A549 (cell line): ENCODE data around the gene KLHDC8A. TPM values are rescaled to one million over a fixed set of nuclear protein-coding genes. Genes with fewer than 3 reads are reported as not detected.

ENCODE experiments used
- ATAC-seq, 2 experiments: fragments of 200-7000 bp in 1 of 2; fragments of >200 bp in 1 of 2; cut with Nextera tagmentation in 1 of 2; cut with Tn5 transposase in 1 of 2; 3 replicates each; pipeline versions ENCODE4 v1.8.0 to v1.9.1; 2018 to 2020; ENCODE audit warnings: mild to moderate bottlenecking in 1 of 2, moderate library complexity in 1 of 2
- CTCF ChIA-PET: fragments of 300-600 bp; sonication (Branson Sonifier 250); formaldehyde crosslinking; extraction: SDS; loops from one replicate; lab custom pipeline; 2021; ENCODE audit warnings: antibody characterized with exemption, inconsistent platforms; lab: Yijun Ruan, JAX
- POLR2A ChIA-PET: fragments of 350-600 bp; formaldehyde crosslinking; extraction: SDS; loops from one replicate; lab custom pipeline; 2021; ENCODE audit warnings: antibody characterized with exemption, inconsistent platforms; lab: Yijun Ruan, JAX
- DNase-seq, 2 experiments: peaks; one replicate each; pipeline versions ENCODE4 v3.0.0 to v3.0.0-alpha.2; 2011 to 2016; ENCODE audit warnings: low read depth in 1 of 2, low spot score in 1 of 2
- FAIRE-seq: peaks from 2 replicates; lab custom pipeline; 2011; peaks lifted over from hg19 to GRCh38; lab: Jason Lieb, UNC
- H3K27ac ChIP-seq, 2 experiments: fragments of >200 bp; sonication (Bioruptor Twin); formaldehyde crosslinking; 3 replicates each; pipeline ENCODE4 v1.5.1; 2016 to 2017
- H3K4me1 ChIP-seq: fragments of >200 bp; sonication (Bioruptor Twin); formaldehyde crosslinking; 3 replicates; pipeline ENCODE4 v1.6.1; 2016
- H3K4me2 ChIP-seq: fragments of >200 bp; sonication (Bioruptor Twin); formaldehyde crosslinking; 3 replicates; pipeline ENCODE4 v1.6.1; 2016
- H3K4me3 ChIP-seq: fragments of >200 bp; sonication (Bioruptor Twin); formaldehyde crosslinking; 3 replicates; pipeline ENCODE4 v1.5.1; 2016
- H3K9me3 ChIP-seq: fragments of >200 bp; sonication (Bioruptor Twin); formaldehyde crosslinking; 3 replicates; pipeline ENCODE4 v1.6.1; 2016
- BHLHE40 ChIP-seq: IDR thresholded peaks from 2 replicates; pipeline ENCODE4 v1.6.1; 2012; ENCODE audit warnings: low read depth, low read length, inconsistent platforms
- CBX8 ChIP-seq: fragments of 200-600 bp; sonication (generic); IDR thresholded peaks from 2 replicates; pipeline ENCODE4 v1.6.1; 2016
- CEBPB ChIP-seq, 2 experiments: fragments of >200 bp in 1 of 2; sonication (Bioruptor Twin) in 1 of 2; formaldehyde crosslinking in 1 of 2; IDR thresholded peaks; 2 replicates each; pipeline ENCODE4 v1.6.1; 2012 to 2016
- CHD2 ChIP-seq: fragments of 150-350 bp; IDR thresholded peaks from 2 replicates; pipeline ENCODE4 v1.6.1; 2014; ENCODE audit warnings: low read length; ENCODE audit not compliant: partially characterized antibody
- CHD4 ChIP-seq: fragments of 200-600 bp; sonication (generic); IDR thresholded peaks from 2 replicates; pipeline ENCODE4 v1.6.1; 2016; ENCODE audit warnings: antibody characterized with exemption, mild to moderate bottlenecking, borderline replicate concordance
- EHMT2 ChIP-seq: fragments of 200-600 bp; sonication (generic); IDR thresholded peaks from 2 replicates; pipeline ENCODE4 v1.6.1; 2016; ENCODE audit warnings: antibody characterized with exemption, low read depth, mild to moderate bottlenecking, moderate library complexity
- ESRRA ChIP-seq: fragments of 150-350 bp; IDR thresholded peaks from 2 replicates; pipeline ENCODE4 v1.6.1; 2014; ENCODE audit warnings: mild to moderate bottlenecking, low read length, borderline replicate concordance
- FOSB ChIP-seq: fragments of 250-450 bp; sonication (Bioruptor Pico); IDR thresholded peaks from 2 replicates; pipeline ENCODE4 v1.5.0; 2020; ENCODE audit warnings: mild to moderate bottlenecking, moderate library complexity
- FOSL2 ChIP-seq, 2 experiments: fragments of 450-650 bp in 1 of 2; fragments of >200 bp in 1 of 2; sonication (Bioruptor Twin) in 1 of 2; formaldehyde crosslinking; IDR thresholded peaks; 2 replicates each; pipeline versions ENCODE4 v1.5.0 to v1.6.1; 2016 to 2020; ENCODE audit warnings: mild to moderate bottlenecking in 1 of 2, moderate library complexity in 1 of 2
- FOXS1 ChIP-seq: fragments of 250-450 bp; sonication (Bioruptor Pico); IDR thresholded peaks from 2 replicates; pipeline ENCODE4 v1.5.0; 2020; ENCODE audit warnings: mild to moderate bottlenecking, moderate library complexity
- GATA3 ChIP-seq: IDR thresholded peaks from 2 replicates; pipeline ENCODE4 v1.6.1; 2012; ENCODE audit warnings: borderline replicate concordance
- HDAC2 ChIP-seq: fragments of 200-600 bp; sonication (generic); IDR thresholded peaks from 2 replicates; pipeline ENCODE4 v1.6.1; 2016
- HOXA7 ChIP-seq: fragments of 250-450 bp; sonication (Bioruptor Pico); IDR thresholded peaks from 2 replicates; pipeline ENCODE4 v1.5.0; 2020; ENCODE audit warnings: mild to moderate bottlenecking, moderate library complexity
- HOXB13 ChIP-seq: fragments of 250-450 bp; sonication (Bioruptor Pico); IDR thresholded peaks from 2 replicates; pipeline ENCODE4 v1.5.0; 2020; ENCODE audit warnings: low read depth, mild to moderate bottlenecking, moderate library complexity
- HOXB5 ChIP-seq: fragments of 250-450 bp; sonication (Bioruptor Pico); IDR thresholded peaks from 2 replicates; pipeline ENCODE4 v1.5.0; 2020; ENCODE audit warnings: mild to moderate bottlenecking, moderate library complexity
- JUN ChIP-seq, 2 experiments: fragments of >200 bp; sonication (Bioruptor Twin); formaldehyde crosslinking; IDR thresholded peaks; 2 replicates in 1 of 2; 3 replicates in 1 of 2; pipeline ENCODE4 v1.6.1; 2016 to 2017
- JUNB ChIP-seq: fragments of >200 bp; sonication (Bioruptor Twin); formaldehyde crosslinking; IDR thresholded peaks from 2 replicates; pipeline ENCODE4 v1.6.1; 2016
- KDM5A ChIP-seq: fragments of 200-600 bp; sonication (generic); IDR thresholded peaks from 2 replicates; pipeline ENCODE4 v1.6.1; 2016; ENCODE audit warnings: antibody characterized with exemption, mild to moderate bottlenecking
- MAFK ChIP-seq: fragments of 450-650 bp; IDR thresholded peaks from 2 replicates; pipeline ENCODE4 v1.6.1; 2014; ENCODE audit not compliant: partially characterized antibody
- MAZ ChIP-seq: fragments of 150-350 bp; IDR thresholded peaks from 2 replicates; pipeline ENCODE4 v1.6.1; 2014; ENCODE audit warnings: antibody characterized with exemption, low read depth, low read length, borderline replicate concordance
- MYC ChIP-seq: IDR thresholded peaks from 2 replicates; pipeline ENCODE4 v1.6.1; 2012; ENCODE audit warnings: mild to moderate bottlenecking, inconsistent platforms, low read length, improper control_type of control experiment, borderline replicate concordance
- NFE2L2 ChIP-seq: fragments of 150-350 bp; conservative IDR thresholded peaks from 2 replicates; pipeline ENCODE4 v1.6.1; 2014; ENCODE audit warnings: low read length
- PHF8 ChIP-seq: fragments of 200-600 bp; sonication (generic); IDR thresholded peaks from 2 replicates; pipeline ENCODE4 v1.6.1; 2016; ENCODE audit warnings: low read depth, mild to moderate bottlenecking, antibody characterized with exemption, moderate library complexity, borderline replicate concordance
- POLR2AphosphoS2 ChIP-seq: conservative IDR thresholded peaks from 2 replicates; pipeline ENCODE4 v1.6.1; 2012; ENCODE audit warnings: low read length, improper control_type of control experiment, inconsistent platforms
- RARB ChIP-seq: fragments of 250-450 bp; sonication (Bioruptor Pico); IDR thresholded peaks from 2 replicates; pipeline ENCODE4 v1.8.0; 2021; ENCODE audit warnings: mild to moderate bottlenecking, moderate library complexity
- RCOR1 ChIP-seq: fragments of 150-350 bp; IDR thresholded peaks from 2 replicates; pipeline ENCODE4 v1.6.1; 2014; ENCODE audit warnings: antibody characterized with exemption, low read length, low read depth
- RFX5 ChIP-seq: fragments of 450-650 bp; IDR thresholded peaks from 2 replicates; pipeline ENCODE4 v1.7.1; 2014; ENCODE audit warnings: antibody characterized with exemption, mild to moderate bottlenecking, moderate library complexity
- RNF2 ChIP-seq: fragments of 200-600 bp; sonication (generic); IDR thresholded peaks from 2 replicates; pipeline ENCODE4 v1.6.1; 2016; ENCODE audit warnings: low read depth, mild to moderate bottlenecking, antibody characterized with exemption, moderate library complexity, borderline replicate concordance
- SREBF2 ChIP-seq: fragments of 450-650 bp; IDR thresholded peaks from 2 replicates; pipeline ENCODE4 v1.6.1; 2014; ENCODE audit warnings: mild to moderate bottlenecking, moderate library complexity
- USF2 ChIP-seq: fragments of 450-650 bp; IDR thresholded peaks from 2 replicates; pipeline ENCODE4 v1.6.1; 2014; ENCODE audit warnings: antibody characterized with exemption
- ZC3H11A ChIP-seq: fragments of 450-650 bp; IDR thresholded peaks from 2 replicates; pipeline ENCODE4 v1.6.1; 2014; ENCODE audit warnings: antibody characterized with exemption, mild to moderate bottlenecking
- ZFP36 ChIP-seq: fragments of 450-650 bp; IDR thresholded peaks from 2 replicates; pipeline ENCODE4 v1.6.1; 2014; ENCODE audit warnings: borderline replicate concordance; ENCODE audit not compliant: partially characterized antibody
- ZNF302 ChIP-seq: fragments of 250-450 bp; sonication (Bioruptor Pico); IDR thresholded peaks from 2 replicates; pipeline ENCODE4 v1.9.0; 2021; ENCODE audit warnings: inconsistent platforms, mild to moderate bottlenecking, moderate library complexity
- ZSCAN20 ChIP-seq: fragments of 250-450 bp; sonication (Bioruptor Pico); IDR thresholded peaks from 2 replicates; pipeline ENCODE4 v1.8.0; 2022; ENCODE audit warnings: mild to moderate bottlenecking, moderate library complexity
- WGBS: methylation state at CpG from one replicate; pipeline ENCODE4 v1.1.6; 2017; ENCODE audit errors: missing lambda C conversion rate; 5-methylcytosine and 5-hydroxymethylcytosine counted together
- polyA plus RNA-seq, 4 experiments: library from polyadenylated mRNA; depleted of rRNA in 3 of 4; stranded (reverse); fragments of >200 nt; fragmentation: RNase III in 1 of 4; extraction: RNeasy Plus Mini Kit Qiagen cat#74134 plus additional on column Dnase treatment in 1 of 4; gene quantifications; 2 replicates in 3 of 4; 3 replicates in 1 of 4; pipeline ENCODE4 v1.2.3, GENCODE V29; 2011 to 2017
- TF ChIP-seq, protein P1 (sequence below): IDR thresholded peaks from 2 replicates; pipeline ENCODE4 v1.6.1; 2012
- TF ChIP-seq, protein P2 (sequence below): fragments of 150-350 bp; IDR thresholded peaks from 2 replicates; pipeline ENCODE4 v1.6.1; 2014; ENCODE audit warnings: low read depth, mild to moderate bottlenecking, low read length
- TF ChIP-seq, protein P3 (sequence below): fragments of >200 bp; sonication (Bioruptor Twin); formaldehyde crosslinking; IDR thresholded peaks from 2 replicates; pipeline ENCODE4 v1.6.1; 2016
- TF ChIP-seq, protein P4 (sequence below): fragments of 250-450 bp; sonication (Bioruptor Pico); IDR thresholded peaks from 2 replicates; pipeline ENCODE4 v1.5.0; 2020; ENCODE audit warnings: low read depth, mild to moderate bottlenecking, moderate library complexity

The KLHDC8A gene
- polyA plus RNA-seq, 2 of the 4 experiments (the other 2 are of a cell fraction) = 0.34 to 0.40 TPM

GRCh38 chr1:205298191-205298994 is 58.3 kb downstream of the KLHDC8A start:
- ChIA-PET CTCF (interaction anchor here (1.3 to 89.2 kb wide), 4 partner anchors 9 to 188 kb away, joined by 3 to 3627 read pairs (median 1816); partner anchors contain the start of genes KLHDC8A and NUAK2), POLR2A (interaction anchor here (1.5 to 5.4 kb wide), 7 partner anchors 12 to 27 kb away, joined by 7 to 49 read pairs (median 12); partner anchors contain the start of gene NUAK2)
- DNase-seq (peak; percentile 91 to 99), ATAC-seq (peak; percentile 44 to 50), FAIRE-seq (peak; percentile 86)
- Histone ChIP-seq H3K27ac (peak overlapping the region; percentile 98 to 99), H3K9me3 (no peaks in the 10 kb centered on the region), H3K4me3 (no peak overlapping the region), H3K4me2 (peak overlapping the region; percentile 68), H3K4me1 (peaks cover 94% of the 10 kb centered on the region)
- 9% methylated on average over 9 of the region's 9 CpGs for WGBS
- peak; percentile 97 for TF ChIP-seq HOXB13
- no peak for TF ChIP-seq USF2
- TF ChIP-seq, protein P1, sequence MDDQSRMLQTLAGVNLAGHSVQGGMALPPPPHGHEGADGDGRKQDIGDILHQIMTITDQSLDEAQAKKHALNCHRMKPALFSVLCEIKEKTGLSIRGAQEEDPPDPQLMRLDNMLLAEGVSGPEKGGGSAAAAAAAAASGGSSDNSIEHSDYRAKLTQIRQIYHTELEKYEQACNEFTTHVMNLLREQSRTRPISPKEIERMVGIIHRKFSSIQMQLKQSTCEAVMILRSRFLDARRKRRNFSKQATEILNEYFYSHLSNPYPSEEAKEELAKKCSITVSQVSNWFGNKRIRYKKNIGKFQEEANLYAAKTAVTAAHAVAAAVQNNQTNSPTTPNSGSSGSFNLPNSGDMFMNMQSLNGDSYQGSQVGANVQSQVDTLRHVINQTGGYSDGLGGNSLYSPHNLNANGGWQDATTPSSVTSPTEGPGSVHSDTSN = peak; percentile 92
- no peak for TF ChIP-seq RFX5
- no peak for TF ChIP-seq MYC
- TF ChIP-seq ZFP36 = no peak
- peak; percentile 94 for TF ChIP-seq ZNF302 (CRISPR knock-in tag)
- no peak; the same call in 1 of the 2 replicates for TF ChIP-seq POLR2AphosphoS2
- TF ChIP-seq MAFK = peak; percentile 86
- peak; percentile 88 for TF ChIP-seq FOSB (CRISPR knock-in tag)
- TF ChIP-seq RCOR1 = no peak
- TF ChIP-seq, protein P2, sequence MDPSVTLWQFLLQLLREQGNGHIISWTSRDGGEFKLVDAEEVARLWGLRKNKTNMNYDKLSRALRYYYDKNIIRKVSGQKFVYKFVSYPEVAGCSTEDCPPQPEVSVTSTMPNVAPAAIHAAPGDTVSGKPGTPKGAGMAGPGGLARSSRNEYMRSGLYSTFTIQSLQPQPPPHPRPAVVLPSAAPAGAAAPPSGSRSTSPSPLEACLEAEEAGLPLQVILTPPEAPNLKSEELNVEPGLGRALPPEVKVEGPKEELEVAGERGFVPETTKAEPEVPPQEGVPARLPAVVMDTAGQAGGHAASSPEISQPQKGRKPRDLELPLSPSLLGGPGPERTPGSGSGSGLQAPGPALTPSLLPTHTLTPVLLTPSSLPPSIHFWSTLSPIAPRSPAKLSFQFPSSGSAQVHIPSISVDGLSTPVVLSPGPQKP = no peak
- TF ChIP-seq CHD2 = peak; percentile 51
- TF ChIP-seq JUN (IDR thresholded peaks at IDR 0.05) = peak; percentile 99
- 0 out of 2 replicates have a peak, but pooled peaks have one; percentile 17 for TF ChIP-seq ESRRA
- peak; percentile 74 for TF ChIP-seq FOXS1 (CRISPR knock-in tag)
- no peak for TF ChIP-seq KDM5A
- TF ChIP-seq, protein P3, sequence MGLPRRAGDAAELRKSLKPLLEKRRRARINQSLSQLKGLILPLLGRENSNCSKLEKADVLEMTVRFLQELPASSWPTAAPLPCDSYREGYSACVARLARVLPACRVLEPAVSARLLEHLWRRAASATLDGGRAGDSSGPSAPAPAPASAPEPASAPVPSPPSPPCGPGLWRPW = peak; percentile 53
- no peak for TF ChIP-seq BHLHE40
- peak; percentile 94 for TF ChIP-seq FOSL2 (IDR thresholded peaks at IDR 0.05)
- TF ChIP-seq FOSL2 (CRISPR knock-in tag; IDR thresholded peaks at IDR 0.05) = peak; percentile 97
- no peak for TF ChIP-seq EHMT2
- no peak for TF ChIP-seq PHF8
- TF ChIP-seq RARB (CRISPR knock-in tag) = peak; percentile 20; the same call in 1 of the 2 replicates
- TF ChIP-seq JUNB = peak; percentile 98
- peak; percentile 99 for TF ChIP-seq GATA3
- no peak for TF ChIP-seq CBX8
- peak; percentile 53 to 88; a peak in 3 of 4 replicates for TF ChIP-seq CEBPB (IDR thresholded peaks at IDR 0.05)
- TF ChIP-seq SREBF2 = no peak
- TF ChIP-seq HDAC2 = 0 out of 2 replicates have a peak, but pooled peaks have one; percentile 48
- no peak for TF ChIP-seq CHD4
- peak; percentile 56; the same call in 1 of the 2 replicates for TF ChIP-seq ZSCAN20 (CRISPR knock-in tag)
- peak; percentile 51; the same call in 1 of the 2 replicates for TF ChIP-seq HOXA7 (CRISPR knock-in tag)
- TF ChIP-seq HOXB5 (CRISPR knock-in tag) = peak; percentile 96
- TF ChIP-seq MAZ = no peak
- no peak for TF ChIP-seq ZC3H11A
- TF ChIP-seq, protein P4, sequence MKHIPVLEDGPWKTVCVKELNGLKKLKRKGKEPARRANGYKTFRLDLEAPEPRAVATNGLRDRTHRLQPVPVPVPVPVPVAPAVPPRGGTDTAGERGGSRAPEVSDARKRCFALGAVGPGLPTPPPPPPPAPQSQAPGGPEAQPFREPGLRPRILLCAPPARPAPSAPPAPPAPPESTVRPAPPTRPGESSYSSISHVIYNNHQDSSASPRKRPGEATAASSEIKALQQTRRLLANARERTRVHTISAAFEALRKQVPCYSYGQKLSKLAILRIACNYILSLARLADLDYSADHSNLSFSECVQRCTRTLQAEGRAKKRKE (CRISPR knock-in tag) = 0 out of 2 replicates have a peak, but pooled peaks have one; percentile 41
- TF ChIP-seq RNF2 = no peak
- TF ChIP-seq NFE2L2 = no peak; the same call in 1 of the 2 replicates
